22Rv1 (cell line): ENCODE results near the gene GALNT16.

Experiments
- CTCF ChIP-seq: fragments of 450-650 bp; IDR thresholded peaks from 2 replicates; pipeline ENCODE4 v1.5.1; 2017; ENCODE audit warnings: mild to moderate bottlenecking
- ZFX ChIP-seq: fragments of 450-650 bp; IDR thresholded peaks from 2 replicates; pipeline ENCODE4 v1.6.1; 2017; ENCODE audit warnings: antibody characterized with exemption, borderline replicate concordance

- no peak for TF ChIP-seq CTCF
- no peak for TF ChIP-seq ZFX
Observed at GRCh38 chr14:69375722-69376121, 115.8 kb downstream of the GALNT16 start.
